ENCODE results near the gene NARS2.

- TF ChIP-seq GATA2 (CRISPR knock-in tag; IDR thresholded peaks at IDR 0.05) (no peak), GATAD2B (IDR thresholded peaks at IDR 0.05; ENCODE audit: borderline replicate concordance) (no peak), RFX5 (IDR thresholded peaks at IDR 0.05; ENCODE audit: low read depth, low read length) (no peak), POLR2A (conservative IDR thresholded peaks at IDR 0.05) (no peak), EZH2 (IDR thresholded peaks at IDR 0.05; ENCODE audit: borderline replicate concordance, low read depth, low read length) (no peak), NR2F6 (CRISPR knock-in tag; IDR thresholded peaks at IDR 0.05) (no peak), CTCF (IDR thresholded peaks at IDR 0.05 in 2 of 3, conservative IDR thresholded peaks at IDR 0.05 in 1 of 3; ENCODE audit: insufficient read depth in 2 of 3, low read depth in 1 of 3, low read length in 3 of 3) (no peak), PURB (CRISPR knock-in tag; IDR thresholded peaks at IDR 0.05; ENCODE audit: low read depth) (no peak), EP300 (IDR thresholded peaks at IDR 0.05; ENCODE audit: low read length) (no peak), NRF1 (conservative IDR thresholded peaks at IDR 0.05 in 1 of 2, IDR thresholded peaks at IDR 0.05 in 1 of 2) (no peak), POLR2G (IDR thresholded peaks at IDR 0.05; ENCODE audit: low read depth, low read length) (no peak), TAF1 (IDR thresholded peaks at IDR 0.05; ENCODE audit: control insufficient read depth, extremely low read depth, insufficient read depth, low read length, severe bottlenecking) (no peak), ZNF408 (CRISPR knock-in tag; IDR thresholded peaks at IDR 0.05; ENCODE audit: low read depth) (no peak), MYC (IDR thresholded peaks at IDR 0.05; ENCODE audit: low read depth, low read length) (no peak), MYC (CRISPR knock-in tag; IDR thresholded peaks at IDR 0.05; ENCODE audit: borderline replicate concordance, low read depth) (no peak)
These were observed 77.4 kb downstream of the NARS2 start for GRCh38 chr11:78497293-78497692.

Data from K562 (cell line).